ENCODE measurements around the gene ZC3H12C. TPM values are rescaled to one million over a fixed set of nuclear protein-coding genes. Genes with fewer than 3 reads are reported as not detected.

The ZC3H12C gene
- total RNA-seq, 2 experiments from 2014 or later: 2.8 to 12.2 TPM

GRCh38 chr11:110217223-110217877, 124.2 kb downstream of the ZC3H12C start:
- ATAC-seq (peak; percentile 53), DNase-seq (no peak)
- no peaks in the 10 kb centered on the region for H3K27me3 Mint-ChIP-seq
- CTCF ChIA-PET: interaction anchor here (1.7 to 1.8 kb wide), 2 partner anchors 11 to 16 kb away, joined by 4 to 5 read pairs; no protein-coding TSS in a partner anchor
- H3K4me3 Mint-ChIP-seq: no peak overlapping the region
- no peaks in the 10 kb centered on the region for H3K9me3 Mint-ChIP-seq (ENCODE audit: low read depth)
- peaks cover 19% of the 10 kb centered on the region for H3K36me3 Mint-ChIP-seq
- no peaks in the 10 kb centered on the region for H3K4me1 Mint-ChIP-seq
- H3K27ac Mint-ChIP-seq: no peak overlapping the region

GRCh38 chr11:110217936-110218335, 124.7 kb downstream of the ZC3H12C start:
- Mint-ChIP-seq H3K9me3 (ENCODE audit: low read depth) (no peaks in the 10 kb centered on the region), H3K27ac (no peak overlapping the region), H3K4me3 (no peak overlapping the region), H3K4me1 (no peaks in the 10 kb centered on the region), H3K36me3 (peaks cover 19% of the 10 kb centered on the region), H3K27me3 (no peaks in the 10 kb centered on the region)
- no peak for ATAC-seq
- DNase-seq: no peak
- CTCF ChIA-PET: interaction anchor here (1.7 kb wide), 1 partner anchor 17 kb away, joined by 5 read pairs; no protein-coding TSS in a partner anchor

GRCh38 chr11:110219006-110219785, 126.0 kb downstream of the ZC3H12C start:
- Mint-ChIP-seq H3K9me3 (ENCODE audit: low read depth) (no peaks in the 10 kb centered on the region), H3K27ac (no peak overlapping the region)
- CTCF ChIA-PET: interaction anchor here (1.7 kb wide), 1 partner anchor 18 kb away, joined by 5 read pairs; no protein-coding TSS in a partner anchor

More at GRCh38 chr11:110219006-110219785, 126.0 kb downstream of the ZC3H12C start:
- Mint-ChIP-seq H3K27me3 (no peaks in the 10 kb centered on the region), H3K4me1 (no peaks in the 10 kb centered on the region), H3K36me3 (peaks cover 20% of the 10 kb centered on the region), H3K4me3 (no peak overlapping the region)
- DNase-seq (no peak), ATAC-seq (no peak)

Other genes starting within 250 kb of the ZC3H12C start
- gene RDX, start 203.2 kb downstream of the ZC3H12C start, total RNA-seq: 10 to 100 TPM; 53.9 to 71.3 TPM

All from activated CD8-positive, alpha-beta memory T cell treated with anti-CD3 and anti-CD28 coated beads, Interleukin-2, amount 10 ng/mL, durations not matched to agents 7 days and 5 days (primary cell).